ENCODE results near the gene UQCRHL. TPM values are rescaled to one million over a fixed set of nuclear protein-coding genes. Genes with fewer than 3 reads are reported as not detected.
A peak's percentile ranks its signal among the peaks of the same experiment; 100 is the strongest.

The UQCRHL gene
- total and polyA plus RNA-seq, 11 donors, result 2.0 to 9.8 (median 4.2) TPM

- Histone ChIP-seq H3K9me3 (no peaks in the 10 kb centered on the region), H3K27ac (no peak overlapping the region), H3K27me3 (no peaks in the 10 kb centered on the region), H3K4me1 (peaks cover 0 to 22% (median 11%) of the 10 kb centered on the region in 12 donors), H3K4me3 (no peak overlapping the region), H3K36me3 (no peaks in the 10 kb centered on the region)
- intact Hi-C loops (cut with DNase I), result loop anchor here in 4 of 10 donors (5.0 to 10.0 kb wide), 5 partner anchors 175 to 255 kb away; partner anchors contain the start of gene ZBTB17 (in 1 of the 4)
- DNase-seq, result no peak
- no peak for ATAC-seq
- TF ChIP-seq CTCF (IDR thresholded peaks at IDR 0.05), result no peak
- no peak for TF ChIP-seq POLR2A (IDR thresholded peaks at IDR 0.05)
- 79 to 82% (median 81%) methylated on average over 17 of the region's 17 CpGs for WGBS, 4 donors
These were observed 5.0 kb downstream of the UQCRHL start for GRCh38 chr1:15802234-15802965.

GRCh38 chr1:15799928-15800835 lies 7.3 kb downstream of the UQCRHL start:
- TF ChIP-seq CTCF (IDR thresholded peaks at IDR 0.05), result no peak
- no peak for TF ChIP-seq POLR2A (IDR thresholded peaks at IDR 0.05)
- Histone ChIP-seq H3K9me3 (no peaks in the 10 kb centered on the region), H3K36me3 (no peaks in the 10 kb centered on the region), H3K27ac (peak overlapping the region in 3 of 12 donors; percentile 13 to 43 (median 38)), H3K4me1 (peaks cover 0 to 25% (median 11%) of the 10 kb centered on the region in 12 donors), H3K4me3 (no peak overlapping the region), H3K27me3 (no peaks in the 10 kb centered on the region)
- peak in 2 of 5 donors; percentile 25 to 54 for DNase-seq
- 44 to 55% (median 45%) methylated on average over 20 to 22 of the region's 22 CpGs for WGBS, 4 donors
- intact Hi-C loops (cut with DNase I), result loop anchor here in 6 of 10 donors (5.0 to 10.0 kb wide), 6 partner anchors 177 to 257 kb away; partner anchors contain the start of gene ZBTB17 (in 1 of the 6)
- ATAC-seq, result peak; percentile 29 to 55 (median 44)

- DNase-seq (peak in 2 of 5 donors; percentile 43 to 78), ATAC-seq (peak; percentile 66 to 87 (median 72))
- no peak for TF ChIP-seq CTCF (IDR thresholded peaks at IDR 0.05)
- no peak for TF ChIP-seq POLR2A (IDR thresholded peaks at IDR 0.05)
- no peaks in the 10 kb centered on the region for H3K9me3 ChIP-seq
- intact Hi-C loops (cut with DNase I), result loop anchor here in 2 of 10 donors (10.0 kb wide), 2 partner anchors 186 to 256 kb away; no protein-coding TSS in a partner anchor
- no peak overlapping the region for H3K4me3 ChIP-seq
- no peaks in the 10 kb centered on the region for H3K36me3 ChIP-seq
- WGBS, 4 donors, result 45 to 71% (median 63%) methylated on average over 7 to 9 of the region's 9 CpGs
- peak overlapping the region in 3 of 12 donors; percentile 13 to 43 (median 38) for H3K27ac ChIP-seq
- peaks cover 0 to 25% (median 11%) of the 10 kb centered on the region in 12 donors for H3K4me1 ChIP-seq
- H3K27me3 ChIP-seq, result no peaks in the 10 kb centered on the region
These were observed 8.2 kb downstream of the UQCRHL start for GRCh38 chr1:15799004-15799867.

Data from heart left ventricle (tissue), 16 donors.